Activated CD4-positive, alpha-beta memory T cell treated with anti-CD3 and anti-CD28 coated beads for 36 hours (primary cell): Measurements from ENCODE around the gene FOXO4. TPM values are rescaled to one million over a fixed set of nuclear protein-coding genes. Genes with fewer than 3 reads are reported as not detected.
A peak's percentile ranks its signal among the peaks of the same experiment; 100 is the strongest.

Experiments used
- CTCF ChIA-PET: fragments of 350-600 bp; sonication (Branson Sonifier 250); formaldehyde crosslinking; loops from one replicate; lab custom pipeline; 2021; ENCODE audit warnings: antibody characterized with exemption, inconsistent platforms; lab: Charles Lee
- POLR2A ChIA-PET: fragments of 350-600 bp; sonication (Branson Sonifier 250); formaldehyde crosslinking; loops from one replicate; lab custom pipeline; 2021; ENCODE audit warnings: antibody characterized with exemption; lab: Charles Lee
- DNase-seq: peaks from one replicate; pipeline ENCODE4 v3.0.0-alpha.2; 2020
- H3K27ac Mint-ChIP-seq: one replicate; pipeline ENCODE4 v1.8.0; 2021; ENCODE audit warnings: mixed read lengths
- H3K27me3 Mint-ChIP-seq: one replicate; pipeline ENCODE4 v1.8.0; 2021; ENCODE audit warnings: mixed read lengths
- H3K36me3 Mint-ChIP-seq: one replicate; pipeline ENCODE4 v1.8.0; 2021; ENCODE audit warnings: mixed read lengths
- H3K4me1 Mint-ChIP-seq: one replicate; pipeline ENCODE4 v1.8.0; 2021; ENCODE audit warnings: low read depth, mixed read lengths
- H3K4me3 Mint-ChIP-seq: one replicate; pipeline ENCODE4 v1.8.0; 2021; ENCODE audit warnings: mild to moderate bottlenecking, mixed read lengths
- H3K9me3 Mint-ChIP-seq: one replicate; pipeline ENCODE4 v1.8.0; 2021; ENCODE audit warnings: mixed read lengths
- intact Hi-C: fragments of 100-400 bp; cut with micrococcal nuclease; formaldehyde crosslinking; loops from one replicate; pipeline ENCODE4 v1.15.1; 2023
- total RNA-seq, 2 experiments: library from RNA; stranded (reverse); gene quantifications; one replicate each; pipeline ENCODE4 v1.2.3, GENCODE V29; 2021

Gene FOXO4
- total RNA-seq, 2 experiments from 2014 or later: 8.7 to 10.7 TPM

- Mint-ChIP-seq H3K9me3 (no peaks in the 10 kb centered on the region), H3K27ac (no peak overlapping the region), H3K36me3 (peaks cover 4% of the 10 kb centered on the region), H3K4me3 (no peak overlapping the region), H3K27me3 (no peaks in the 10 kb centered on the region), H3K4me1 (peaks cover 61% of the 10 kb centered on the region)
- ChIA-PET POLR2A (interaction anchor here (1.5 to 3.4 kb wide), 3 partner anchors 11 to 19 kb away, joined by 5 to 28 read pairs (median 7); partner anchors contain the start of genes IL2RG and MED12), CTCF (interaction anchor here (0.6 to 4.9 kb wide), 6 partner anchors 11 to 216 kb away, joined by 3 to 33 read pairs (median 6); partner anchors contain the start of gene IL2RG)
- intact Hi-C loops: no loop called here
- peak; percentile 29 for DNase-seq
Measured at GRCh38 chrX:71100581-71101505, 5.2 kb downstream of the FOXO4 start.

DNA sequence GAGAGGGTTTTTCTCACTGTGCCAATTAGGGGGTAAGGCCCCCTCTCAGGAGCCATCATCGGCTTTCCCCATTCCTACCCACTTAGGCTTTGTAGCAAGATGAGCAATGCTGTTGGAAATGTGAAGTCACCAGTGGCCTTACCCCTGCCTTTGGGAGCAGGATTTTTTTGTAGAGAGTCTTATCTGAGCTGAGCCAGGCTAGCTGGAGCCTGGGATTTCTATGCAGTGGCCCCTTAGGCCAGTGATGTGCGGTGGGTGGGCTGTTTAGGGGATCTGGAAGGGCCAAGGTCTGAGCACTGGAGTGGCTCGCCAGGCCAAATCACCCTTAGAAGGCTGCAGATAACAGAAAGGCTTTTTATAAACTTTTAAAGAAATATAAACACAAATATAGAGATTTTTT is 6.6 kb downstream of the FOXO4 start:
- Mint-ChIP-seq H3K4me3 (no peak overlapping the region), H3K27me3 (no peaks in the 10 kb centered on the region), H3K36me3 (peaks cover 16% of the 10 kb centered on the region), H3K4me1 (peaks cover 73% of the 10 kb centered on the region), H3K9me3 (no peaks in the 10 kb centered on the region), H3K27ac (peak overlapping the region; percentile 83)
- CTCF ChIA-PET: interaction anchor here (1.4 to 4.9 kb wide), 5 partner anchors 10 to 76 kb away, joined by 5 to 33 read pairs (median 6); partner anchors contain the start of genes IL2RG and MED12
- intact Hi-C loops: loop anchor here (1.0 kb wide), 1 partner anchor 27 kb away; no protein-coding TSS in a partner anchor
- POLR2A ChIA-PET: interaction anchor here (1.1 to 3.4 kb wide), 4 partner anchors 9 to 79 kb away, joined by 3 to 28 read pairs (median 6); partner anchors contain the start of genes IL2RG and MED12
- no peak for DNase-seq

DNA sequence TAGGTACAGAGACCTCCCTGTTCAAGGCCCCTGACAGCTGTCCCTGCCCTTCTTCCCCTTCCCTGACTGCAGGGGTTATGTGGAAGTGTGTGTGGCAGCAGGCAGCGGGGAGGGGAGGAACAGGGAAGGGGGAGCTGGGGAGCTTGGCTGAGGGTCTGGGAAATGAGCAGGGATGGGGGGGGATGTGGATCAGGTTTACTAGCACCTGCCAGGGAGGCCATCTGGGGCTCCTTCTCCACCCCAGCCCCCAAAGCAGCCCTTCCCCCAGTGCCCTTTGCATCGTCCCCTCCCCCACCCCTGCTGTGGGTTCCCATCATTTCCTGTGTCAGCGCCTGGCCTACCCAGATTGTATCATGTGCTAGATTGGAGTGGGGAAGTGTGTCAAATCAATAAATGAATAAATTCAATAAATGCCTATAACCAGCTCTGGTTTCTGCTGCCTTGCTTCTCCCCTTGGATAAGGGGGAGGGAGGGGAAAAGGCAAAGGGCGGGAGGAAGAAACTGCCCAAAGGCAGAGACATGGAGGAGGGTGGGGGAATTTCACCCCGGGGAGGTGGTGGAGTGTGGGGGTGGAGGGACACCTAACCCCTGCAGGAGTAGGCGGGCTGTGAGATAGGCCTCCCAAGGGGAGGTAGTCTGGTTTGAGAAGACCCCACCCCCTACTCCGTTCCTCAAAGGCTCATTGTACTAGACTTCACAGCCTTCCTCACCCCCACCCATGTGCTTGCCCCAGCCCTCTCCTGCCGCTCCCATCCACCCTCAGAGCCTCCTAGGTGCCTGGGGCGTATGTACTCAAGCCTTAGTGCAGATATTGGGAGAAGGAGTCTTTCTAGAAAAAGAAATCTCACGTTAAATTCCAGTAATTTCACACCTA is 7.7 kb downstream of the FOXO4 start:
- H3K4me3 Mint-ChIP-seq: peak overlapping the region; percentile 56
- H3K9me3 Mint-ChIP-seq: no peaks in the 10 kb centered on the region
- H3K4me1 Mint-ChIP-seq: peaks cover 78% of the 10 kb centered on the region
- ChIA-PET POLR2A (interaction anchor here (1.1 to 3.4 kb wide), 3 partner anchors 8 to 78 kb away, joined by 3 to 28 read pairs (median 7); partner anchors contain the start of genes IL2RG and MED12), CTCF (interaction anchor here (0.8 to 4.9 kb wide), 3 partner anchors 8 to 26 kb away, joined by 3 to 33 read pairs (median 5); partner anchors contain the start of genes IL2RG and MED12)
- intact Hi-C loops: loop anchor here (1.0 kb wide), 1 partner anchor 8 kb away; the partner anchor contains the start of gene IL2RG
- no peaks in the 10 kb centered on the region for H3K27me3 Mint-ChIP-seq
- H3K27ac Mint-ChIP-seq: peak overlapping the region; percentile 83
- peaks cover 27% of the 10 kb centered on the region for H3K36me3 Mint-ChIP-seq
- DNase-seq: peak; percentile 71

GRCh38 chrX:71105628-71106027 is 10.0 kb downstream of the FOXO4 start:
- POLR2A ChIA-PET: interaction anchor here (0.9 kb wide), 1 partner anchor 13 kb away, joined by 3 read pairs; the partner anchor contains the start of gene MED12
- CTCF ChIA-PET: interaction anchor here (1.8 kb wide), 1 partner anchor 72 kb away, joined by 4 read pairs; no protein-coding TSS in a partner anchor
- H3K36me3 Mint-ChIP-seq: peaks cover 50% of the 10 kb centered on the region
- H3K4me1 Mint-ChIP-seq: peaks cover 66% of the 10 kb centered on the region
- no peak for DNase-seq
- intact Hi-C loops: no loop called here
- peak overlapping the region; percentile 56 for H3K4me3 Mint-ChIP-seq
- H3K27me3 Mint-ChIP-seq: no peaks in the 10 kb centered on the region
- peak overlapping the region; percentile 98 for H3K27ac Mint-ChIP-seq
- no peaks in the 10 kb centered on the region for H3K9me3 Mint-ChIP-seq

- CTCF ChIA-PET: interaction anchor here (0.9 to 1.8 kb wide), 3 partner anchors 9 to 71 kb away, joined by 3 to 4 read pairs (median 4); partner anchors contain the start of gene MED12
- Mint-ChIP-seq H3K27me3 (no peaks in the 10 kb centered on the region), H3K4me3 (peak within 1 kb of the TSS; percentile 99), H3K9me3 (no peaks in the 10 kb centered on the region), H3K27ac (peak within 1 kb of the TSS; percentile 98), H3K4me1 (peaks cover 63% of the 10 kb centered on the region), H3K36me3 (peaks cover 57% of the 10 kb centered on the region)
- peak; percentile 51 for DNase-seq
- POLR2A ChIA-PET: interaction anchor here (0.9 kb wide), 1 partner anchor 12 kb away, joined by 3 read pairs; the partner anchor contains the start of gene MED12
- intact Hi-C loops: no loop called here
Measured at GRCh38 chrX:71106427-71106826, 10.8 kb downstream of the FOXO4 start, which contains the start of gene CXorf65. CXorf65 (minus strand) TSS chrX:71106740; CDS start chrX:71106556, 184 bp downstream.

DNA sequence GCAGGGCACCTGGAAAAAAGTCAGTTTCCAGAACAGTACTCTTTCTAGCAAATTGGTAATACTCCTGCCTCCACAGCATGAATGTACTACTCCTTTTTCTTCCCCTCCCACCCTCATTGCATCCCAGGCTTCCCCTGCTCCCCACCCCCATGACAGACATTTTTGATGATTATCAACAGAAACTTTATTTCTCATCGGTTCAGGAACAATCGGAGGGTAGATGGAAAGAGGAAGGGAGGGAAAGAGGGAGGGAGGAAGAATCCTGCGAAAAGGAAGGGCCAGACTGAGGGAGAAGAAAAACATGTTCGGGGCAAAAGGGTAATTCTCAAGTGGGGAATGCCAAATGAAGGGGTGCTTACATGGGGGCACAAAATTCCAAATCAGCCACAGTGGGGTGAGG is 11.6 kb downstream of the FOXO4 start:
- no peak for DNase-seq
- ChIA-PET CTCF (interaction anchor here (1.5 kb wide), 1 partner anchor 12 kb away, joined by 4 read pairs; the partner anchor contains the start of gene MED12), POLR2A (no interaction called here)
- H3K4me3 Mint-ChIP-seq: peak overlapping the region; percentile 99
- no peaks in the 10 kb centered on the region for H3K27me3 Mint-ChIP-seq
- no peaks in the 10 kb centered on the region for H3K9me3 Mint-ChIP-seq
- H3K27ac Mint-ChIP-seq: peak overlapping the region; percentile 98
- intact Hi-C loops: no loop called here
- peaks cover 59% of the 10 kb centered on the region for H3K4me1 Mint-ChIP-seq
- peaks cover 57% of the 10 kb centered on the region for H3K36me3 Mint-ChIP-seq

GRCh38 chrX:71107762-71108360 is 12.2 kb downstream of the FOXO4 start:
- intact Hi-C loops: no loop called here
- H3K27me3 Mint-ChIP-seq: no peaks in the 10 kb centered on the region
- peaks cover 57% of the 10 kb centered on the region for H3K36me3 Mint-ChIP-seq
- peaks cover 58% of the 10 kb centered on the region for H3K4me1 Mint-ChIP-seq
- H3K27ac Mint-ChIP-seq: peak overlapping the region; percentile 98
- POLR2A ChIA-PET: no interaction called here
- CTCF ChIA-PET: interaction anchor here (1.1 to 1.5 kb wide), 2 partner anchors 8 to 11 kb away, joined by 4 read pairs; partner anchors contain the start of gene MED12
- H3K9me3 Mint-ChIP-seq: no peaks in the 10 kb centered on the region
- peak; percentile 65 for DNase-seq
- H3K4me3 Mint-ChIP-seq: peak overlapping the region; percentile 99

DNA sequence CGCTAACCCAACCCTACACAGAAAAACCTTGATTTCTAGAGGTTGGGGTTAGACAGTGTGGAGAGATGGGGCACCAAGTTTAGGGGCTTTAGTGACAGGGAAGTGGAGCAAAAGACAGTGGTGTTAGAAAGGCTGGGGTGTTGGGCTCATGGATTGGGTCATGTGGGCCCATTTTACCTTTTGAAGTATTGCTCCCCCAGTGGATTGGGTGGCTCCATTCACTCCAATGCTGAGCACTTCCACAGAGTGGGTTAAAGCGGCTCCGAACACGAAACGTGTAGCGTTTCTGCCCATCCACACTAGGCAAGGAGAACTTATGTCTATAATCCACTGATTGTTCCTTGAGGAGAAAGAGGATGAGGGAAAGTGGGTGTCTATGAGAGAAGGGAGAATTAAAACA is 13.4 kb downstream of the FOXO4 start:
- H3K9me3 Mint-ChIP-seq: no peaks in the 10 kb centered on the region
- H3K4me1 Mint-ChIP-seq: peaks cover 52% of the 10 kb centered on the region
- H3K27me3 Mint-ChIP-seq: no peaks in the 10 kb centered on the region
- peak overlapping the region; percentile 98 for H3K27ac Mint-ChIP-seq
- intact Hi-C loops: no loop called here
- no peak for DNase-seq
- peaks cover 57% of the 10 kb centered on the region for H3K36me3 Mint-ChIP-seq
- ChIA-PET POLR2A (no interaction called here), CTCF (interaction anchor here (1.1 kb wide), 1 partner anchor 10 kb away, joined by 4 read pairs; no protein-coding TSS in a partner anchor)
- peak overlapping the region; percentile 99 for H3K4me3 Mint-ChIP-seq

- CTCF ChIA-PET: interaction anchor here (0.8 to 1.8 kb wide), 5 partner anchors 8 to 17 kb away, joined by 3 to 12 read pairs (median 3); no protein-coding TSS in a partner anchor
- Mint-ChIP-seq H3K9me3 (no peaks in the 10 kb centered on the region), H3K27me3 (no peaks in the 10 kb centered on the region), H3K27ac (peak within 1 kb of the TSS; percentile 98), H3K36me3 (peaks cover 48% of the 10 kb centered on the region), H3K4me1 (peaks cover 38% of the 10 kb centered on the region), H3K4me3 (peak within 1 kb of the TSS; percentile 99)
- POLR2A ChIA-PET: interaction anchor here (1.1 to 2.7 kb wide), 10 partner anchors 7 to 423 kb away, joined by 3 to 28 read pairs (median 6); partner anchors contain the start of genes NONO and SNX12
- intact Hi-C loops: loop anchor here (1.0 to 5.0 kb wide), 9 partner anchors 8 to 421 kb away; partner anchors contain the start of genes FOXO4, NONO, OGT and SNX12
- peak; percentile 85 for DNase-seq
Measured at GRCh38 chrX:71111141-71111843, 15.6 kb downstream of the FOXO4 start, which contains the start of gene IL2RG. IL2RG (minus strand) TSS chrX:71111577; CDS start chrX:71111539, 38 bp downstream.
